Right forelimb (tissue), 1 donor: ENCODE data around the gene WNT7B.

Experiments used
- DNase-seq: peaks from one replicate; pipeline ENCODE4 v3.0.0-alpha.2; 2018

WNT7B gene

GRCh38 chr22:45977003-45977411 is at the start of gene WNT7B:
WNT7B (minus strand) TSS chr22:45977162; CDS start chr22:45976754, 408 bp downstream.
- no peak for DNase-seq

GRCh38 chr22:46025973-46026898 is 49.3 kb upstream of the WNT7B start:
- peak; percentile 42 for DNase-seq

DNA sequence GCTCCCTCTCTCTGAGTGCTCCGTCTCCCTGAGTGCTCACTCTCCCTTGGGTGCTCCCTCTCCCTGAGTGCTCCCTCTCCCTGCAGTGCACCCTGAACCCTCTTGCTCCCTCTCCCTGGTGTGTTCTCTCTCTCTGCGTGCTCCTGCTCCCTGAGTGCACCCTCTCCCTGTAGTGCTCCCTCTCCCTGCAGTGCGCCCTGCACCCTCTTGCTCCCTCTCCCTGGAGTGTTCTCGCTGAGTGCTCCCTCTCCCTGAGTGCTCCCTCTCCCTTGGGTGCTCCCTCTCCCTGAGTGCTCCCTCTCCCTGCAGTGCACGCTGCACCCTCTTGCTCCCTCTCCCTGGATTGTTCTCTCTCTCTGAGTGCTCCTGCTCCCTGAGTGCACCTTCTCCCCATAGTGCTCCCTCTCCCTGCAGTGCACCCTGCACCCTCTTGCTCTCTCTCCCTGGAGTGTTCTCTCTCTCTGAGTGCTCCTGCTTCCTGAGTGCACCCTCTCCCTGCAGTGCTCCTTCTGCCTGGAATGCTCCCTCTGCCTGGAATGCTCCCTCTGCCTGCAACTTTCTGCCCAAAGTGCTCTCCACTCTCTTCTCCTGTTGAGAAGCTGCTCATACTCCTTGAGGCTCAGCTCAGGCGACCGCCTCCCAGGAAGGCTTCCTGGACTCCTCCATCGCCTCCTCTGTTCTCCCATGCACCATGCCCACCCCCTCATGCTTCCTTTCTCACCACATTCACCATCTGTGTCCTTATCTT is 48.4 kb upstream of the WNT7B start:
- peak; percentile 28 for DNase-seq

DNA sequence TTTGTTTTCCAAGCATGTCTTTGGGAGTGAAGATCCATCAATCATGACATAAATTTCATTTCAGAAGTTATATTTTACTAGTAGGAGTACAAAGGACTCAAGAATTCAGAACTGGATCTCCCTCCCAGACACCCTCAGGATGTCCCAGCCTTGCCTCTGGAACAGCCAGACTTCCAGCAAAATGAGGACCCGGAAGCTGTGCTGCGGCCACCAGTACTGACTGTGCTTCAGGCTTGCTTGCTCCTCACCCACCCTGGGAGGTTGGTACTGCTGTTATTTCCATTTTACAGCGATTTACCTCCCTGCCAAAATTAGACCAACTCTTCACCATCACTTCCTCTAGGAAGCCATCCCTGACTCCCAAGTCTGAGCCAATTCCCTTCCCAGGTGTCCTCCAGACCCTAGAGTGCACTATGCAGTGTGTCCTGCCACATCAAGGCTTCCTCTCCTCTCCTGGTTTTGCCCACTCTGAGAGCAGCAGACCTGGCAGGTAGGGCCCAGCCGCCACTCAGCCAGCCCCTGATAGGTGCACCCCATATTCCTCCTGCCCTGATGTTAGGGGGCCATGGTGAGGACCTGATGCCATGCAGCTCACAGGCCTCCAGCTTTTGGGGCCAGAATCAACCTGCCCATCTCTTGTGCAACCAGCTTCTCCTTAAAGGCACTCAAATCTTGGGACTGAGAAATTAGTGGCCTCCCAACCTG is 47.3 kb upstream of the WNT7B start:
- DNase-seq, result peak; percentile 36

GRCh38 chr22:46023558-46023981 is 46.6 kb upstream of the WNT7B start:
- peak; percentile 74 for DNase-seq

DNA sequence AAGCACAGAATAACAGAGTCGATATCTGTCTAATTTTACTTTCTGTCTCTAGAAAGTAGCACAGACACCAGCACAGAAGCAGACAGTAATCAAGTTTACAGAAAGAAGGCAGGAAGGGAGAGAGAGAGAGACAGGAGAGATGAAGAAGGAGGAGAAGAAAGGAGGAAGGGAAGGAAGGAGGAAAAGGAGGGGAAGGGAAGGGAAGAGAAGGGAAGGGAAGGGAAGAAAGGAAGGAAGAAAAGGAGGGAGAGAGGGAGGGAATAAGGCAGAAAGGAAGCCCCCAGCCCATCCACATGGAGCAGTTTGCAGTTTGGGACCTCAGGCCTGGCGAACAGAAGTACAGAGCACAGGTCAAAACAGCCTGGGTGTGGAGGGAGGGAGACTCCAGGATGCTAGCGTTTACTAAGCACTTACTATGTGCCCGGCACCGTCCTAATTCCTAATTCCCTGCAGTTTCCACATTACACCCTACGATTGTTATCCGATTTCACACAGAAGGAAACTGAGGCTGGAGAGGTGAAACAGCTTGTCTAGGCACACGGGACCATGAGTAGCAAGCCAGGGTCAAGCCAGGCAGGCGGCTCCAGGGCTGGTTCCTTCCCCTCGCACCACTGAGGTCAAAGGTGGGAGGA is 46.0 kb upstream of the WNT7B start:
- no peak for DNase-seq

DNA sequence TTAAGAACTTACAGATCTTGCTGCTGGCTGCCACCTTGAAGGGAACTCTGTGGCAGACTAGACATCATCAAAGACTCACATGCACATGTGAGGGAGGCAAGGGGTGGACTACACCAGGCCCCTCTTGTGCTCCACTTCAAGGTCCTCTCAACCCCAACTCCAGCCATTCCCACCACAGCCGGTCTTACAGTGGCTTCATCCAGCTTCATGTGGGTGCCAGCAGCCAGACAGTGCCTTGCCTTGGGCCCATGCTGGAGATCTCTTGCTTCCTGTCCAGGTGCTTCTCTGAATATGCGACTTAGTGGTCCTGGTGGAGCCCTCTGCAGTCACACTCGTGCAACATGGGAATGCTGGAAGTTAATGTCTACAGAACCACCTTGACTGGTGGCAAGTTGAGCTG is 44.6 kb upstream of the WNT7B start:
- DNase-seq, result peak; percentile 2

DNA sequence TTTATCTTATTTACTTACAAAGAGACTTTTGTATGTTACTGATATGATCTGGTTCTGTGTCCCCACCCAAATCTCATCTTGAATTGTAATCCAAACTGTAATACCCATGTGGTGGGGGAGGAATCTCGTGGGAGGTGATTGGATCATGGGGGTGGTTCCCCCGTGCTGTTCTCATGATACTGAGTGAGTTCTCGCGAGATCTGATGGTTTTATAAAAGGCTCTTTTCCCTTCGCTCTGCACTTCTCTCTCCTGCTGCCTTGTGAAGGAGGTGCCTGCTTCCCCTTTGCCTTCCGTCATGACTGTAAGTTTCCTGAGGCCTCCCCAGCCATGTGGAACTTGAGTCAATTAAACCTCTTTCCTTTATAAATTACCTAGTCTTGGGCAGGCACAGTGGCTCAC is 42.4 kb upstream of the WNT7B start:
- peak; percentile 3 for DNase-seq

GRCh38 chr22:46018859-46019258 is 41.9 kb upstream of the WNT7B start:
- DNase-seq, result no peak

DNA sequence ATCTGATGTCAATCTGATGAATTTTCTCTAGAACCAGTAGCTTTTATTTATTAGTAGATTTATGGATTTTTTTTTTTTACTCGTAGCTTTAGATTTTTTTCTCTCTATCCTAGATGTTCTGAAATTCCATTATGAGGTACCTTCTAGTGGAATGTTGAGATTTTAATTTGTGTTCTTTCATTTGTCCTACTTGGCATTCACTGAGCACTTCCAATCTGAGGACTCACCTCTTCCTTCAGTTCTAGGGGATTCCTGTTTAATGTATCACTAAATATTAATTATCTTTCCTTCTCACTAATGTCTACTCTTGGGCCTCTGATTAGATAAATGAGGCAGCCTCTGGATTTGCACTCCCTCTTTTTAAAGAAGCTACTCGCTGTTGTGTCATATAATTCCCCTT is 40.2 kb upstream of the WNT7B start:
- DNase-seq, result no peak

- peak; percentile 92 for DNase-seq
Observed at GRCh38 chr22:46013460-46014416, 36.8 kb upstream of the WNT7B start.

- DNase-seq, result no peak
Observed at GRCh38 chr22:46012881-46013281, 35.9 kb upstream of the WNT7B start.

GRCh38 chr22:46012182-46012880 is 35.4 kb upstream of the WNT7B start:
- no peak for DNase-seq

DNA sequence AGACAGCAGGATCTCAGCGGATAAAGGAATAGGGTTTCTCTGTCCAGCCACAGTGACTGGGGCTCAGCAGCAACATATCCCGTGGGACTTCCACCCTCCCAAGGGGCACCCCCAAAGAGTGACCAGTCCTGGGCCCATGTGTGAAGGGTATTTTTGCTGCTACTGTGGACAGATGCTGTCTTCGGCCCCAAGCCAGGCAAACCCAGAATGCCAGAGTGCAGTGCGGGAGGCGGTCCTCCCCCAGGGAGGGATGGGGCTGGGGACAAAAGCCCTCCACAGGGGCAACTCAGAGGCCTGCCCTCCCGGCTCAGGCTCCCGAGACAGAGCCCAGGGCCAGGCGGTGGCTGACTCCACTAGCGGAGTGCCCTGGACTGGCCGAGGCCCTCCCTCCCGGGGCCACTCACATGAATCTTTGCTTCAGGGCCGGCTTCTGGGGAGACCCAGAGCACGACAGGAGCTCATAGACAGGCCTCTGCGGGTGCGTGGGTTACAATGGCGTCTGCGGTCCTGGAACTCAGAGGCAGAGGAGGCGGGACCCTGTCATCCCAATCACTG is 34.7 kb upstream of the WNT7B start:
- no peak for DNase-seq

GRCh38 chr22:46010951-46011626 is 34.1 kb upstream of the WNT7B start:
- DNase-seq, result no peak

DNA sequence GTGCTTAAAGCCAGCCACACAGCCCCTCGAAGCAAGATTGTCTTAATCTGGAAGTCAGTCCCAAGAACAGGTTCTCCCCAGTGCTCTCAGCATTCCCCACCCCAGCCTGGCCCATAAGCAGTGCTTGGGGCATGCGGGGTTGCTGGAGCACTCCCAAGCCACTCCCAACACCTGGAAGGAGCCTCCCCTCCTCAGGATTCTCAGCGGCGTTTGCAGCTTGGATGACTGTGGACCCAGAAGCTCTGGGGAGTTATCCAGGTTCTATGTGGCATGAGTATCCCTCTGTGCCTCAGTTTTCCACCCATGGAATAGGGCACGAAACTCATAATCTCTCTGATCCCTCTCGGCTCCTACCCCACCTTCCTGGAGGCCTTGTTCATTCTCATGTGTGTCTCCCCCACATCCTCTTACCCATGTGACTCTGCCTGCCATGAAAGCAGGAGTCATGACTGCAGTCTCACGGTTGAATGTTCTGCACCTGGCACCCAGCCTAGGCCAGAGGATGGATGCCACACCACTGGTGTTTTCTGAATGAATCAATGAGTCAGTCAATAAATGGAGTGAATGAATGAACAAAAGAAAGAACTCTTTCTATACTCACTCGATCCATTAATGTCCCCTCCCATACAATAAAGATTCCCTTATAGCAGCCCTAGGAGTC is 33.4 kb upstream of the WNT7B start:
- no peak for DNase-seq

GRCh38 chr22:46009730-46010129 is 32.8 kb upstream of the WNT7B start:
- no peak for DNase-seq

GRCh38 chr22:46008836-46009596 is 32.1 kb upstream of the WNT7B start:
- no peak for DNase-seq

- DNase-seq, result no peak
Observed at GRCh38 chr22:46008291-46008690, 31.3 kb upstream of the WNT7B start.
